Keratinocyte (primary cell): ENCODE data around the gene KRT4. TPM values are rescaled to one million over a fixed set of nuclear protein-coding genes. Genes with fewer than 3 reads are reported as not detected.

Experiments
- DNase-seq: peaks from one replicate; pipeline ENCODE4 v3.0.0-alpha.2; 2011; ENCODE audit warnings: low read depth, missing footprints, low spot score
- FAIRE-seq: peaks from 2 replicates; lab custom pipeline; 2011; peaks lifted over from hg19 to GRCh38; lab: Jason Lieb, UNC
- H2AFZ ChIP-seq: 2 replicates; pipeline ENCODE4 v1.6.0; 2012; ENCODE audit warnings: low read length, control low read depth, inconsistent platforms; ENCODE audit not compliant: control insufficient read depth
- H3K27ac ChIP-seq: 2 replicates; pipeline ENCODE4 v1.5.1; 2011; ENCODE audit warnings: low read length; ENCODE audit not compliant: control insufficient read depth, insufficient read depth
- H3K27me3 ChIP-seq: 3 replicates; pipeline ENCODE4 v1.6.0; 2011; ENCODE audit warnings: low read length; ENCODE audit not compliant: control insufficient read depth, insufficient read depth; ENCODE audit errors: extremely low read depth
- H3K36me3 ChIP-seq, 2 experiments: 2 replicates in 1 of 2; 3 replicates in 1 of 2; pipeline ENCODE4 v1.5.1; 2011; ENCODE audit warnings: low read length in 2 of 2, mild to moderate bottlenecking in 1 of 2; ENCODE audit not compliant: control insufficient read depth in 2 of 2, insufficient read depth in 2 of 2; ENCODE audit errors: extremely low read depth in 1 of 2
- H3K4me1 ChIP-seq: 3 replicates; pipeline ENCODE4 v1.5.1; 2011; ENCODE audit warnings: low read length; ENCODE audit not compliant: control insufficient read depth, insufficient read depth; ENCODE audit errors: extremely low read depth
- H3K4me2 ChIP-seq: 3 replicates; pipeline ENCODE4 v1.6.0; 2011; ENCODE audit warnings: low read depth, low read length; ENCODE audit not compliant: control insufficient read depth, insufficient read depth; ENCODE audit errors: extremely low read depth
- H3K4me3 ChIP-seq, 3 experiments: fragments of 200-600 bp in 1 of 3; sonication (generic) in 1 of 3; 2 replicates in 2 of 3; 3 replicates in 1 of 3; pipeline ENCODE4 v1.5.1; 2011 to 2016; ENCODE audit warnings: low read length in 3 of 3, mild to moderate bottlenecking in 3 of 3, control low read depth in 2 of 3, inconsistent platforms in 1 of 3, low read depth in 1 of 3, mixed read lengths in 1 of 3, mixed run types in 1 of 3, moderate library complexity in 1 of 3; ENCODE audit not compliant: control insufficient read depth in 2 of 3, insufficient read depth in 2 of 3; ENCODE audit errors: extremely low read depth in 1 of 3
- H3K79me2 ChIP-seq: 2 replicates; pipeline ENCODE4 v1.6.0; 2012; ENCODE audit warnings: low read length; ENCODE audit not compliant: control insufficient read depth, insufficient read depth
- H3K9ac ChIP-seq: 3 replicates; pipeline ENCODE4 v1.6.0; 2011; ENCODE audit warnings: low read length; ENCODE audit not compliant: control insufficient read depth, insufficient read depth; ENCODE audit errors: extremely low read depth
- H3K9me1 ChIP-seq: 3 replicates; pipeline ENCODE4 v1.6.0; 2011; ENCODE audit warnings: low read length; ENCODE audit not compliant: control insufficient read depth, insufficient read depth; ENCODE audit errors: extremely low read depth
- H3K9me3 ChIP-seq: 2 replicates; pipeline ENCODE4 v1.5.1; 2012; ENCODE audit warnings: low read depth, low read length; ENCODE audit not compliant: control insufficient read depth
- H4K20me1 ChIP-seq: 3 replicates; pipeline ENCODE4 v1.6.0; 2011; ENCODE audit warnings: low read length; ENCODE audit not compliant: control insufficient read depth, insufficient read depth; ENCODE audit errors: extremely low read depth
- EZH2 ChIP-seq: IDR thresholded peaks from one replicate; pipeline ENCODE4 v1.6.1; 2012; ENCODE audit warnings: inconsistent platforms, mild to moderate bottlenecking, low read length, moderate library complexity
- dilution Hi-C: fragments of 300-500 bp; cut with MboI; formaldehyde crosslinking; loops from one replicate; pipeline ENCODE4 v1.7.0; 2020; ENCODE audit warnings: low sequenced_read_pairs; ENCODE audit not compliant: extremely low pct_ligation_motif_present
- polyA plus RNA-seq, 5 experiments: library from polyadenylated mRNA; depleted of rRNA in 3 of 5; stranded (reverse) in 3 of 5; stranded (forward) in 1 of 5; unstranded in 1 of 5; fragments of >200 nt; gene quantifications; 1 replicate in 1 of 5; 2 replicates in 3 of 5; 3 replicates in 1 of 5; pipeline versions ENCODE4 v1.2.1 to v1.2.3, GENCODE V29; 2011 to 2012; ENCODE audit warnings: missing spikeins in 2 of 5, low read depth in 1 of 5, low replicate concordance in 1 of 5
- TF ChIP-seq, protein P1 (sequence below), 3 experiments: IDR thresholded peaks in 1 of 3; conservative IDR thresholded peaks in 1 of 3; optimal IDR thresholded peaks in 1 of 3; 2 replicates in 2 of 3; 3 replicates in 1 of 3; pipeline versions ENCODE3 to v1.5.1; 2011; ENCODE audit warnings: low read length in 3 of 3, mild to moderate bottlenecking in 3 of 3, moderate library complexity in 2 of 3, control low read depth in 1 of 3, inconsistent platforms in 1 of 3; ENCODE audit not compliant: insufficient read depth in 2 of 3; ENCODE audit errors: extremely low read depth in 1 of 3

The KRT4 gene
- polyA plus RNA-seq, 1 donor (not counting 4 experiments of a cell fraction or from before 2014, with no cell fraction given), result 2.0 TPM

DNA sequence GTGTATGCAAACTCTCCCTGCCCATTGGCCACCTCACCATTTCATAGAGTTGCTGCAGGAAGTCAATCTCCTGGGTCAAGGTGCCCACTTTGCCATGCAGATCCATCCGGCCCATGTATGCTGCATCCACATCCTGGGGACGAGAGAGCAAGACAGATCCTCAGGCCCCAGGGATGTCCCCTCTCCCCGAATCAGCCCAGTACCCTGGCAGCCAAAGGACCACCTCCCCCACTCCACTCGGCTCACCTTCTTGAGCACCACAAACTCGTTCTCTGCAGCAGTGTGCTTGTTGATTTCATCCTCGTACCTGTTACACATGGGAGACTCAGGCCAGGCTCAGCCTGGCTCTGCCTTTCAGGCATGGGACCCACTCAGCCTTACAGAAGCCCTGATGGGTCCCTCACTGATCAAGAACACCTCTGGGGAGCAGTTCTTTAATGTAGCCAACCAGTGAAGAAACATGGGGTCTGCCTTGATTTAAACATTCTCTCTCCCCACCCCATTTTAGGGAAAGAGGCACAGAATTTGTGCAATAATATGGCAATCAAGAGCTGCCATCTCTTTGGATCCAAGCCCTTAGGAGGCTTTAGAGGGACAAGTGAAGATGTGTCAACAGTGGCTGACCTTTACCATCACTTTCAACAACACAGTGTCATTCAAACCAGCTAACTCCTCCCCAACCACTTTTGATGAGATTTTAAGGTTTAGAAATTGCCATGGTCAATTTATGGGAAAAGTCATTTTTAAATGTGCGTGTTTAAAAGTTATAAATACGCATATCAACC, 16.3 kb upstream of the KRT4 start:
- no peaks in the 10 kb centered on the region for H3K79me2 ChIP-seq
- FAIRE-seq (no peak), DNase-seq (no peak)
- TF ChIP-seq, protein P1, sequence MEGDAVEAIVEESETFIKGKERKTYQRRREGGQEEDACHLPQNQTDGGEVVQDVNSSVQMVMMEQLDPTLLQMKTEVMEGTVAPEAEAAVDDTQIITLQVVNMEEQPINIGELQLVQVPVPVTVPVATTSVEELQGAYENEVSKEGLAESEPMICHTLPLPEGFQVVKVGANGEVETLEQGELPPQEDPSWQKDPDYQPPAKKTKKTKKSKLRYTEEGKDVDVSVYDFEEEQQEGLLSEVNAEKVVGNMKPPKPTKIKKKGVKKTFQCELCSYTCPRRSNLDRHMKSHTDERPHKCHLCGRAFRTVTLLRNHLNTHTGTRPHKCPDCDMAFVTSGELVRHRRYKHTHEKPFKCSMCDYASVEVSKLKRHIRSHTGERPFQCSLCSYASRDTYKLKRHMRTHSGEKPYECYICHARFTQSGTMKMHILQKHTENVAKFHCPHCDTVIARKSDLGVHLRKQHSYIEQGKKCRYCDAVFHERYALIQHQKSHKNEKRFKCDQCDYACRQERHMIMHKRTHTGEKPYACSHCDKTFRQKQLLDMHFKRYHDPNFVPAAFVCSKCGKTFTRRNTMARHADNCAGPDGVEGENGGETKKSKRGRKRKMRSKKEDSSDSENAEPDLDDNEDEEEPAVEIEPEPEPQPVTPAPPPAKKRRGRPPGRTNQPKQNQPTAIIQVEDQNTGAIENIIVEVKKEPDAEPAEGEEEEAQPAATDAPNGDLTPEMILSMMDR (optimal IDR thresholded peaks at IDR 0.05 in 1 of 3, IDR thresholded peaks at IDR 0.05 in 1 of 3, conservative IDR thresholded peaks at IDR 0.05 in 1 of 3; ENCODE audit: extremely low read depth in 1 of 3, insufficient read depth in 2 of 3, low read length in 3 of 3), result no peak
- TF ChIP-seq EZH2, result no peak
- H3K9me1 ChIP-seq, result no peaks in the 10 kb centered on the region
- no peak overlapping the region for H3K27ac ChIP-seq
- no peaks in the 10 kb centered on the region for H3K4me1 ChIP-seq
- H3K36me3 ChIP-seq, result no peaks in the 10 kb centered on the region
- H4K20me1 ChIP-seq, result no peaks in the 10 kb centered on the region
- no peaks in the 10 kb centered on the region for H3K9me3 ChIP-seq
- H3K27me3 ChIP-seq, result no peaks in the 10 kb centered on the region
- H3K4me3 ChIP-seq, result no peak overlapping the region
- H2AFZ ChIP-seq, result no peak overlapping the region
- dilution Hi-C loops, result no loop called here
- no peak overlapping the region for H3K9ac ChIP-seq
- no peak overlapping the region for H3K4me2 ChIP-seq

- no peaks in the 10 kb centered on the region for H3K79me2 ChIP-seq
- dilution Hi-C loops, result no loop called here
- DNase-seq, result no peak
Observed at GRCh38 chr12:52828591-52829021, 14.7 kb upstream of the KRT4 start.

More at GRCh38 chr12:52828591-52829021, 14.7 kb upstream of the KRT4 start:
- Histone ChIP-seq H3K27me3 (no peaks in the 10 kb centered on the region), H3K27ac (no peak overlapping the region), H3K9ac (no peak overlapping the region), H2AFZ (no peak overlapping the region), H4K20me1 (no peaks in the 10 kb centered on the region), H3K36me3 (no peaks in the 10 kb centered on the region), H3K4me2 (no peak overlapping the region), H3K9me3 (no peaks in the 10 kb centered on the region), H3K4me3 (no peak overlapping the region), H3K4me1 (no peaks in the 10 kb centered on the region), H3K9me1 (no peaks in the 10 kb centered on the region)
- TF ChIP-seq EZH2, result no peak
- TF ChIP-seq, protein P1 (optimal IDR thresholded peaks at IDR 0.05 in 1 of 3, IDR thresholded peaks at IDR 0.05 in 1 of 3, conservative IDR thresholded peaks at IDR 0.05 in 1 of 3; ENCODE audit: extremely low read depth in 1 of 3, insufficient read depth in 2 of 3, low read length in 3 of 3), result no peak
- no peak for FAIRE-seq
